ENCODE results near the gene PDIA2.

PDIA2 gene

GRCh38 chr16:287298-287811 lies 4.4 kb downstream of the PDIA2 start:
- TF ChIP-seq CTCF (IDR thresholded peaks at IDR 0.05; ENCODE audit: borderline replicate concordance, insufficient read depth, low read depth, low read length) = no peak
- no peak overlapping the region for H3K4me3 ChIP-seq (ENCODE audit: low read depth, low read length)

GRCh38 chr16:287981-288920 lies 5.3 kb downstream of the PDIA2 start:
- no peak for TF ChIP-seq CTCF (IDR thresholded peaks at IDR 0.05; ENCODE audit: borderline replicate concordance, insufficient read depth, low read depth, low read length)
- H3K4me3 ChIP-seq (ENCODE audit: low read depth, low read length) = no peak overlapping the region

- no peak overlapping the region for H3K4me3 ChIP-seq (ENCODE audit: low read depth, low read length)
- TF ChIP-seq CTCF (IDR thresholded peaks at IDR 0.05; ENCODE audit: borderline replicate concordance, insufficient read depth, low read depth, low read length) = no peak
These were observed 6.5 kb downstream of the PDIA2 start for GRCh38 chr16:289395-289997.

- H3K4me3 ChIP-seq (ENCODE audit: low read depth, low read length) = no peak overlapping the region
- no peak for TF ChIP-seq CTCF (IDR thresholded peaks at IDR 0.05; ENCODE audit: borderline replicate concordance, insufficient read depth, low read depth, low read length)
These were observed 7.2 kb downstream of the PDIA2 start for GRCh38 chr16:290015-290680.

- no peak for TF ChIP-seq CTCF (IDR thresholded peaks at IDR 0.05; ENCODE audit: borderline replicate concordance, insufficient read depth, low read depth, low read length)
- H3K4me3 ChIP-seq (ENCODE audit: low read depth, low read length) = no peak overlapping the region
These were observed 7.9 kb downstream of the PDIA2 start for GRCh38 chr16:290681-291405.

GRCh38 chr16:291539-291938 lies 8.6 kb downstream of the PDIA2 start:
- no peak for TF ChIP-seq CTCF (IDR thresholded peaks at IDR 0.05; ENCODE audit: borderline replicate concordance, insufficient read depth, low read depth, low read length)
- no peak overlapping the region for H3K4me3 ChIP-seq (ENCODE audit: low read depth, low read length)

Data from GM12875 (cell line).